Measurements from ENCODE around the gene CKS2.
"Not testable (repeated sequence)": the region's sequence is repeated elsewhere in the genome, so short reads cannot be mapped to it uniquely, and the experiment has no call there.

Gene CKS2

DNA sequence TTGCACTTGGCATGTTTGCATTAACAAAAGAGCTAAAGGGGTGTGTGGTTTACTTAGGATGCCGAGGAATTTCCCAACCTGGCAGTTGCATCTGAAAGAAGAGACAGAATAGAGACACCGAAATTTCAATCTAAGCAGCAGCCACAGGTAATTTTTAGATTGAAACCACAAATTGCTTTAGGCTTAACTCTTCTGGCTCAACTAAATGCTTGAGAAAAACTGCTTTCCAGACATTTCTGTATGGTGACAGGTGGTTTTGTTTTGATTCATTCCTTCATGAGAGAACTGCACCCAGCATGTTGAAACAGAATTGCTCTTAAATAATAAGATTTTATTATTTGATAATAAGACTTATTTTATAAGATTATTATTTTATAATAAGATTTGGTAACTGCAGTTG lies 28.8 kb downstream of the CKS2 start:
- no peak for TF ChIP-seq EZH2 (IDR thresholded peaks at IDR 0.05)
- TF ChIP-seq FOXP2 (optimal IDR thresholded peaks at IDR 0.05; ENCODE audit: control extremely low read depth, extremely low read length, insufficient read depth): no peak
- TF ChIP-seq POLR2AphosphoS5 (IDR thresholded peaks at IDR 0.05; ENCODE audit: borderline replicate concordance, low read depth, low read length): no peak
- H3K9ac ChIP-seq (ENCODE audit: insufficient read length): no peak overlapping the region
- H3K4me3 ChIP-seq: no peak overlapping the region
- DNase-seq (ENCODE audit: low read depth, low spot score): no peak
- H3K36me3 ChIP-seq (ENCODE audit: insufficient read depth, low read length): peaks cover 92% of the 10 kb centered on the region
- H3K9me3 ChIP-seq (ENCODE audit: low read depth, low read length): no peaks in the 10 kb centered on the region
- no peak overlapping the region for H3K27ac ChIP-seq

DNA sequence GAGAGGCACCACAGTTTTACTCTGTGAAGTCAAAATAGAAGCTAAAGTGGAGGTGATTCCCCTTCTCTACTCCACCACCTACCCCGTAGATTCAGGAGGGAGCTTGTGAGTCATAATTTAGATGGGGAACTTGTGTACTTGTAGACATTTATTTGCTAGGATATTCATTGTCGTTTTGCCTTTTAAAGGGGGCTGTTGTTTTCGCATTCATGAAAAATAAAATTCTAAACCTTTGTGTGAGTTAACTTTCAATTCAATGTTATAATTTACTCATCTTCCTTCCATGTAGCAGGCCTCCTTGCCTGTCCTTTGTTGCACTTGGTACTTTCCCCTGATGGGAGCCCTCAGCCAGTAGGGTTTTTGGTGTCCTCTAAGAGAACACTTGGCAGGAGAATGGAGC lies 29.3 kb downstream of the CKS2 start:
- peaks cover 94% of the 10 kb centered on the region for H3K36me3 ChIP-seq (ENCODE audit: insufficient read depth, low read length)
- DNase-seq (ENCODE audit: low read depth, low spot score): no peak
- H3K9ac ChIP-seq (ENCODE audit: insufficient read length): no peak overlapping the region
- no peak overlapping the region for H3K4me3 ChIP-seq
- no peaks in the 10 kb centered on the region for H3K9me3 ChIP-seq (ENCODE audit: low read depth, low read length)
- no peak for TF ChIP-seq EZH2 (IDR thresholded peaks at IDR 0.05)
- no peak for TF ChIP-seq POLR2AphosphoS5 (IDR thresholded peaks at IDR 0.05; ENCODE audit: borderline replicate concordance, low read depth, low read length)
- TF ChIP-seq FOXP2 (optimal IDR thresholded peaks at IDR 0.05; ENCODE audit: control extremely low read depth, extremely low read length, insufficient read depth): no peak
- H3K27ac ChIP-seq: no peak overlapping the region

DNA sequence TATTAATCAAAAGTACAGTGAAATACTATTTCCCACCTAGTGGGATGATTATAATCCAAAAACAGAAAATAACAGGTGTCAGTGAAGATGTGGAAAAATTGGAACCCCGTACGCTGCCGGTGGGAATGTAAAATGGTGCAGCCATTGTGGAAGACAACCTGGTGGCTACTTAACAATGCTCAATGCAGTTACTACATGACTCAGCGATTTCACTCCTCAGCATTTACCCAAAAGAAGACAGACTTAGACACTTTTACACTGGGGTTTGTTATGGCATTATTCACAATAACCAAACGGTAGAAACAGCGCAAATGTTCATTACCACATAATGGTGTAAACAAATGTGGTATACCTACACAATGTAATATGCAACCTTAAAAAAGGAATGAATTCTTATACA lies 31.2 kb downstream of the CKS2 start:
- H3K4me3 ChIP-seq: no peak overlapping the region
- peaks cover 97% of the 10 kb centered on the region for H3K36me3 ChIP-seq (ENCODE audit: insufficient read depth, low read length)
- TF ChIP-seq FOXP2 (optimal IDR thresholded peaks at IDR 0.05; ENCODE audit: control extremely low read depth, extremely low read length, insufficient read depth) (no peak), EZH2 (IDR thresholded peaks at IDR 0.05) (no peak), POLR2AphosphoS5 (IDR thresholded peaks at IDR 0.05; ENCODE audit: borderline replicate concordance, low read depth, low read length) (no peak)
- no peak for DNase-seq (ENCODE audit: low read depth, low spot score)
- no peak overlapping the region for H3K27ac ChIP-seq
- no peaks in the 10 kb centered on the region for H3K9me3 ChIP-seq (ENCODE audit: low read depth, low read length)
- no peak overlapping the region for H3K9ac ChIP-seq (ENCODE audit: insufficient read length)

DNA sequence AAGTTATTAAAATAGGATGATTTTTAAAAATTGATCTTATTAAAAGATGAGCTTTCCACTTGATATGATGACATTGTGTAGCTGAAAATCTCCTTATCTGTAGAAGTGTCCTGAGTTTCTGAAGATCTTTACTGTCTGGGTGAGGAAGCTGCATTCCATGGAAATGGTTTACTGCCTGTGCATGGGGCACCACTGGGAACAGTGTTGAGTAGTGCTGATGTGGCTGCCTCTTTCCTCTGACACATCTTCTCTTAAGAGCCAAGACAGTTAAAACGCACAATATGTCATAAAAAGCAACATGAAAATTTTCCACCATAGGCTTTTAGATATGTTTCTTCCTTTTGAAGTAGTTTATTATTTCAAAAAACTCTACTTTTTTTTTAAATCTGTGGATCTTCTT lies 32.0 kb downstream of the CKS2 start:
- Histone ChIP-seq H3K9ac (ENCODE audit: insufficient read length) (no peak overlapping the region), H3K9me3 (ENCODE audit: low read depth, low read length) (no peaks in the 10 kb centered on the region), H3K4me3 (no peak overlapping the region), H3K36me3 (ENCODE audit: insufficient read depth, low read length) (peaks cover 97% of the 10 kb centered on the region), H3K27ac (no peak overlapping the region)
- DNase-seq (ENCODE audit: low read depth, low spot score): no peak
- TF ChIP-seq FOXP2 (optimal IDR thresholded peaks at IDR 0.05; ENCODE audit: control extremely low read depth, extremely low read length, insufficient read depth) (no peak), EZH2 (IDR thresholded peaks at IDR 0.05) (no peak), POLR2AphosphoS5 (IDR thresholded peaks at IDR 0.05; ENCODE audit: borderline replicate concordance, low read depth, low read length) (no peak)

DNA sequence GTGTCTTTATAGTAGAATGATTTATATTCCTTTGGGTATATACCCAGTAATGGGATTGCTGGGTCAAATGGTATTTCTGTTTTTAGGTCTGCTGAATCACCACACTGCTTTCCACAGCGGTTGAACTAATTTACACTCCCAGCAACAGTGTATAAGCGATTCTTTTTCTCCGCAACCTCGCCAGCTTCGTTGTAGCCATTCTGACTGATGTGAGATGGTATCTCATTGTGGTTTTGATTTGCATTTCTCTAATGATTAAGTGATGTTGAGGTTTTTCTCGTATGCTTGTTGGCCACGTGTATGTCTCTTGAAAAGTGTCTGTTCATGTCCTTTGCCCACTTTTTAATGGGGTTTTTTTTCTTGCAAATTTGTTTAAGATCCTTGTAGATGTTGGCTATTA lies 32.8 kb downstream of the CKS2 start:
- not testable (repeated sequence) for DNase-seq (ENCODE audit: low read depth, low spot score); H3K9me3 ChIP-seq (ENCODE audit: low read depth, low read length); H3K27ac ChIP-seq; H3K9ac ChIP-seq (ENCODE audit: insufficient read length); H3K4me3 ChIP-seq
- H3K36me3 ChIP-seq (ENCODE audit: insufficient read depth, low read length): peaks cover 97% of the 10 kb centered on the region

DNA sequence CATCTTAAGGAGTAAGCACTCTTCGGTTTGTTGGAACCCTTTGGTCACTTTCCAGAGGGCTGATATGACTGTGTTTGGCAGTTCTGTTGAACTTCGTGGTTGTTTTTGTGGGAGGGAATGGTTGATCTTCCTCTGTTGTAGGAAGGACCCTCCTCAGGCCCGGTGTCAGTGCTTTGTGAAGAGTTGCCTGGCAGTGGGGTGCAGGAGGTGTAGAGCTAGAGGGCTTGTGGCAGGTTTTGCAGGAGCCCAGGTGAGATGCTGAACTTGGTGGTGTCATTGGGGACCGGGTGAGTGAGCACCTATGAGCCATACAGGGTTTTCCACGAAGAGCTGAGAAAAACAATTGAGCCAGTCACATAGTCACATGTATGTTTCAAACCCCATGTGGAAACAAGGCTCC lies 34.5 kb downstream of the CKS2 start:
- no peak for DNase-seq (ENCODE audit: low read depth, low spot score)
- TF ChIP-seq POLR2AphosphoS5 (IDR thresholded peaks at IDR 0.05; ENCODE audit: borderline replicate concordance, low read depth, low read length) (no peak), EZH2 (IDR thresholded peaks at IDR 0.05) (no peak), FOXP2 (optimal IDR thresholded peaks at IDR 0.05; ENCODE audit: control extremely low read depth, extremely low read length, insufficient read depth) (no peak)
- Histone ChIP-seq H3K36me3 (ENCODE audit: insufficient read depth, low read length) (peaks cover 98% of the 10 kb centered on the region), H3K4me3 (no peak overlapping the region), H3K9me3 (ENCODE audit: low read depth, low read length) (no peaks in the 10 kb centered on the region), H3K9ac (ENCODE audit: insufficient read length) (no peak overlapping the region), H3K27ac (no peak overlapping the region)

DNA sequence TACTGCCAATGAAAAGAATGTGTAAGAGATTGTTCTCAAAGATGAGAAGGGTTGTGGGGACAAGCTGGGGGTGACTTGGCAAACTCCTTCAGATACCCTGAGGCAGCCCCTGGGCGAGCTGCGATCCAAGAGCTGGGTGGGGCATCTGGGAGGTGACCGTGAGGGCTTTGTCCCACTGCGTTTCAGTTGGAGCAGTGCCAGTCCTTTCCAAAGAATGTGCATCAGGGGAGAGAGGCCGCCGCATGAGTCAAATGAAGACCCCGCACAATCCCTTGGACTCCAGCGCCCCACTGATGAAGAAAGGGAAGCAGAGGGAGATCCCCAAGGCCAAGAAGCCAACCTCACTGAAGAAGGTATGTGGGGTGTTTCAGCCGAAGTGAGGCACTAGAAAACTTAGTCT lies 35.7 kb downstream of the CKS2 start:
- no peak overlapping the region for H3K9ac ChIP-seq (ENCODE audit: insufficient read length)
- DNase-seq (ENCODE audit: low read depth, low spot score): no peak
- H3K4me3 ChIP-seq: no peak overlapping the region
- no peaks in the 10 kb centered on the region for H3K9me3 ChIP-seq (ENCODE audit: low read depth, low read length)
- H3K27ac ChIP-seq: no peak overlapping the region
- TF ChIP-seq FOXP2 (optimal IDR thresholded peaks at IDR 0.05; ENCODE audit: control extremely low read depth, extremely low read length, insufficient read depth) (no peak), EZH2 (IDR thresholded peaks at IDR 0.05) (no peak), POLR2AphosphoS5 (IDR thresholded peaks at IDR 0.05; ENCODE audit: borderline replicate concordance, low read depth, low read length) (no peak)
- peaks cover 98% of the 10 kb centered on the region for H3K36me3 ChIP-seq (ENCODE audit: insufficient read depth, low read length)

DNA sequence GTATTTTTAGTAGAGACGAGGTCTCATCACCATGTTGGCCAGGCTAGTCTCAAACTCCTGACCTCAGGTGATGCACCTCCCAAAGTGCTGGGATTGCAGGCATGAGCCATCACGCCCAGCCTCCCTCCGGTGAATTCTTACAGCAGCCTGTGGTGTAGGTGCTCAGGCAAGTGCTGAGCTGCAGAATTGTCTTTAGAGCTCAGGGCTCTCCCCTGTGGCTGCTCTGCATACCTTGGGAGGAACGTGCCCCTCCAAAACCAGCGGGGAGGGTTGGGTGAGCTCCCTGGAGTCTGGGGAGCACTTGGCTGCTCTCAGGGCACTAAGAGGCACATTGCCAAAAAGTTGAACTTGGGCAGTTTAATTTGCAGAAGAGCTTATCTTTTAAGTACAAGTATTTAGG lies 36.7 kb downstream of the CKS2 start:
- Histone ChIP-seq H3K36me3 (ENCODE audit: insufficient read depth, low read length) (peaks cover 98% of the 10 kb centered on the region), H3K9me3 (ENCODE audit: low read depth, low read length) (no peaks in the 10 kb centered on the region), H3K4me3 (no peak overlapping the region), H3K9ac (ENCODE audit: insufficient read length) (no peak overlapping the region), H3K27ac (no peak overlapping the region)
- DNase-seq (ENCODE audit: low read depth, low spot score): no peak
- TF ChIP-seq POLR2AphosphoS5 (IDR thresholded peaks at IDR 0.05; ENCODE audit: borderline replicate concordance, low read depth, low read length): no peak
- no peak for TF ChIP-seq EZH2 (IDR thresholded peaks at IDR 0.05)

DNA sequence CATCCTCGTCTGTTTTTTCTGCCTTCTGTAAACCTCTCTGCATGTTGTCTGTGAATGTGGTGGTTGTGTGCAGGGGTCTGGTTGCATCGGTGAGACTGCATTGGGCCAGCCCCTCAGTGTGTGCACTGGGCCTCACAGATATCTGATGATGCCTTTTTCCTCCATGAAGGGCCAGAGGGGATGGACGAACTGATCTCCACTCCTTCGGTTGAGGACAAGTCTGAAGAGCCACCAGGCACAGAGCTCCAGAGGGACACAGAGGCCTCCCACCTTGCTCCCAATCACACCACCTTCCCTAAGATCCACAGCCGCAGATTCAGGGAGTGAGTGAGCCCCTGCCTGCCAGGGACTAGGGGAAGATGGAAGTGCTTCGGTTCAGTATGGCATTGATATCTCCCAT lies 38.6 kb downstream of the CKS2 start:
- H3K27ac ChIP-seq: no peak overlapping the region
- TF ChIP-seq EZH2 (IDR thresholded peaks at IDR 0.05) (no peak), POLR2AphosphoS5 (IDR thresholded peaks at IDR 0.05; ENCODE audit: borderline replicate concordance, low read depth, low read length) (no peak), FOXP2 (optimal IDR thresholded peaks at IDR 0.05; ENCODE audit: control extremely low read depth, extremely low read length, insufficient read depth) (no peak)
- H3K9me3 ChIP-seq (ENCODE audit: low read depth, low read length): no peaks in the 10 kb centered on the region
- no peak overlapping the region for H3K4me3 ChIP-seq
- H3K9ac ChIP-seq (ENCODE audit: insufficient read length): no peak overlapping the region
- H3K36me3 ChIP-seq (ENCODE audit: insufficient read depth, low read length): peaks cover 99% of the 10 kb centered on the region
- no peak for DNase-seq (ENCODE audit: low read depth, low spot score)
